Measurements from ENCODE around the gene CELSR1.
"Not testable (repeated sequence)": the region's sequence is repeated elsewhere in the genome, so short reads cannot be mapped to it uniquely, and the experiment has no call there.

The CELSR1 gene

GRCh38 chr22:46478083-46478551, 59.3 kb downstream of the CELSR1 start:
- no peak for DNase-seq

GRCh38 chr22:46476547-46476941, 60.9 kb downstream of the CELSR1 start:
- no peak for DNase-seq

DNA sequence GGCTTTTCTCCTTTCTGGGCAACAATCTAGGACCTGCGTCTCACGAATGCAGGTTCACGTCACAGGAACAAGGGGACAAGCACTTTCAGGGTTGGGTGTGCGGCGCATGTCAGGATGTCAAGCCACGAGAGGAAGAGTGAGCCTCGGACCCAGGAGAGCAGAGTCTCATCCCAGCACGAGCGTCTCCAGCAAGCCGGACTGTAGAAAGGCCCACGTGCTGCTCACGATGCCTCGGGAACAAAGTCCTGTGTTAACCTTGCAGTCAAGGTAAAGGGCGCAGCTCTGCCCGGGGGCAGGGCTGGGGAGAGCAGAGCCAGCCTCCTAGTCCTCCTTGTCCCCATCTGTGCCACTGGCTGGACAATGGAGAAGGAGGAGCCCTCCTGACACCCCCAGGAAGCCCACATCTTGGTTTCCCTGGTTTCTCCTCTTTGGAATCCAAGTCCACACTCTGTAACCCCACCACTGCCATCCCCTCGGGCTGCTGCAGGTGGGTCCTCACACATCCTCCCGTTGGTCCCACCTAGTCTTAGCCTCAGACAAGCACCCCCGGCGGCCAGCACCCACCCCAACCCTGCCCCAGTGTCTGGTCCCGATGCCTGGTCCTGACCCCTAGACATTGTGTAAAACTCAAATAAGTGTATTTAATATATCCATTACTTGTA, 63.4 kb downstream of the CELSR1 start:
- DNase-seq: no peak

DNA sequence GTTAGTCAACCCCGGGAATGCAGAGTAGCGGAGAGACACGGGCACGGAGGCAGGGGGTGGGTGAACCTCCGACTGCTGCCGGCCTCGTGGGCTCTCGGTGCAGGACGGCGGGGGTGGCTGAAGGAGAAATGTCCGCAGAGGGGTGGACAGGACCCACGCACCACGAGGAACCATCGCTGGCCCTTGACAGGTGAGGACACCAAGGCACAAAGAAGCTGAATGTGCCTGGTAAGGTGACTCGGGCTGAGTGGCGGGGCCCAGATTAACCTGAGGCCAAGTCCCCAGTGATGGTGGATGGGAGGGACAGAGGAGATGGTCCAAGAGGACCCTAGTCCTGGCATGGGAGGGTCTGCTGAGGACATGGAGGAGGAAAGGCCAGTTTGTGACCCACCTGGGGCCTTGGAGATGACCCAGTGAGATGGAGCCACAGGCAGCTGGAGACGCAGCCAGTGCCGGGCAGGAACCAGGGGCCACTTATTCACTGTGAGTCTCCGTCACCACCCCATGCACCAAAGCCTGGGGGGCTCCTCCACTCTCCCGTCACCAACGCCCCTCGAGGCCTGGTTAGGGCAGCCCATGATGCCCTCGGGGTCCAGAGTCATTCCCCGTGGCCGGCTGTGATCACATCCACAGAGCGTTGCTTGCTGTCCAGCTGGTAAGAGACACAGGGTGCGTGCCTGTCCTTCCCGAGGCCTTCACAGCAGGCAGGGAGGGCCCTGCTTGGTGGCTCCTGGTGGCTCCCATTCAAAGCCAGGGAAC, 64.2 kb downstream of the CELSR1 start:
- no peak for DNase-seq

- DNase-seq: no peak
These were observed 64.8 kb downstream of the CELSR1 start for GRCh38 chr22:46472722-46473016.

- DNase-seq: no peak
These were observed 65.3 kb downstream of the CELSR1 start for GRCh38 chr22:46471901-46472721.

DNA sequence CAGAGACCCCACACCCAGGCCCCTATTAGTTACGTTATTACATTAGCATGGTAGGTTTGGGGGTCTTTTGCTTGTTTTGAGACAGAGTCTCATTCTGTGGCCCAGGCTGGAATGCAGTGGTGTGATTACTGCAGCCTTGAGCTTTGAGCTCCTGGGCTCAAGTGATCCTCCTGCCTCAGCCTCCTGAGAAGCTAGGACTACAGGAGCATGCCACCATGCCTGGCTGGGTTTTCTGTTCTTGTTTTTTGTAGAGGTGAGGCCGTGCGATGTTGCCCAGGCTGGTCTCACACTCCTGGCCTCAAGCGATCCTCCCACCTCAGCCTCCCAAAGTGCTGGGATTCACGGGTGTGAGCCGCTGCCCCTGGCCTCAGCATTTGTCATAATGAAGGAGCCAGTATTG, 66.1 kb downstream of the CELSR1 start:
- DNase-seq: not testable (repeated sequence)

- no peak for DNase-seq
These were observed 67.7 kb downstream of the CELSR1 start for GRCh38 chr22:46469711-46470110.

DNA sequence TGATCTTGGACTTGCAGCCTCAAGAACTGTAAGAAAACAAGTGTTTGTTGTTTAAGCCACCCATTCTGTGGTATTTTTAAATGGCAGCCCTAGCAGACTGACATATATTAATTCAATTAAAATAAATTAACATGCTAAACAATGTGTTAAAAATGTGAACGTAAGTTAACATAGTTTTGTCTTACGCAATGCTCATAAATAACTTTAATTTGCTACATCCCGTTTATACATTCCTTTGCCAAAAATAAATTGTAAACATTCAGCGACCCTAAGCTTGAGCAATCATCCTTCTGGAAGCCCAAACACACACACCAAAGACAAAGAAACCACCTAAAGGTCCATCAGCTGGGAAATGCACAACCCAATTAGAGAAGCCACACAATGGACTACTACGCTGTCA, 70.4 kb downstream of the CELSR1 start:
- DNase-seq: no peak

GRCh38 chr22:46466255-46466676, 71.2 kb downstream of the CELSR1 start:
- no peak for DNase-seq

DNA sequence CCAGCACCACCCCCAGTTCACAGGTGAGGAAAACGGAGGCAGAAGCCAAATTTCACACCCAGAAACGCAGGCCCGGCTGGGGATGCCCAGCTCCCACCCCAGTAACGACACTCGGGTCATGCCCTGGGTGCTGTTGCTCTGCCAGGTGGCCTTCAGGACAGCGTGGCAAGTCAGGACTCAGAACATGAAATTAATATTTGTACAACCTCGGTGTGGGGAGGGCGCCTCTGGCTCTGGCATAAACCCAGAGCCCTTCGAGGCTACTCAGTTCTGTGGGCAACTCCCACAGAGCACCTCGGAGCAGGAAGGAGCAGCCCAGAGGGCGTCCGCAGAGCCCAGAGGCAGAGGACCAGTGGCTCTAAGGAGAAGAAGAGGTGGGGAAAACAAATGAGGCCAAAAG, 71.6 kb downstream of the CELSR1 start:
- DNase-seq: no peak

DNA sequence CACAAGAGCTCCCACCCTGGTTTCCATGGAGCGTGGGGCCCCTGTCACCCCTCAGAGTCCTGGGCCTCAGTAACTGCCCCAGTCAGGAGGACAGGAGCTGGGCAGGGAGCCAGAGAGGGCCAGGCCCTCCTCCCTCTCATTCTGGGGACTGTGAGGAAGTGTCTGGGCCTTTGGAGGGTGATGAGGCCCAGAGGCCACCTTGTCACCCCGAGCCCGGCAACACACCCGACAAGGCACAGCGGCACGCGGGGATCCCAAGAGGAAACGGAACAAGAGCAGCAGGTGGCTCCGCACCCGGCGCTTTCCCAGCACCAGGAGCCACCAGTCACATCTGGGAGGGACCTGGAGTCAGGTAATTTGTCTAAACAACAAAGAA, 72.1 kb downstream of the CELSR1 start:
- no peak for DNase-seq

DNA sequence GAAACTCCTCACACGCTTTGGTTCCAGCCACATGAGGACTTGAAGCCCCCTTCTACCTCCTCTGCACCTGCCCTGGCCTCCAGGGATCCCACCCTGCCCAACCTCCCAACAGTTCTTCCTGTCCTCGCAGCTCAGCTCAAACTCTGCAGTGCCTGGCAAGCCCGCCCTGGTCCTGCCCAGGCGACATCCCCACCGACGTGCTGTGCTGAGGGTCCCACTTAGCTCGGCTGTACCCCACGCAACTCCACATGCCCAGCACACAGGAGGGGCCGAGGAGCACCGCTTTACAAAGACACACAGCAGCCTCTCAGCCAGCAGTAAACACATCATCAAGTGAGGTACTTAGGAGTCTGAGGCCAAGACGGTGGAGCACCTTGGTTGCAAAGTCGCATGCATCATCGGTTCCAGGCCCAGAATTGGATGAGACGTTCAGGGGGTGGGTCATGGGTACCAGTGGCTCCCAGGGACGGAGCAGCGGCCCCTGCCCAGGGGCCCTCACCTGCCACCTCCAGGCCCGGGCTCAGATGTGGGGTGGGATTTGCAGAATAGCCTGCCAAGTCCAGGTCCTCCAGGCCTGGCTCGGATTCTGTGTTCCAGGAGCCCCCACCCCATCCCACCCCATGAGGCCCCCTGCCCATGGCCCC, 72.6 kb downstream of the CELSR1 start:
- DNase-seq: no peak

- no peak for DNase-seq
These were observed 73.1 kb downstream of the CELSR1 start for GRCh38 chr22:46464296-46464695.

GRCh38 chr22:46463435-46464227, 73.8 kb downstream of the CELSR1 start:
- no peak for DNase-seq

DNA sequence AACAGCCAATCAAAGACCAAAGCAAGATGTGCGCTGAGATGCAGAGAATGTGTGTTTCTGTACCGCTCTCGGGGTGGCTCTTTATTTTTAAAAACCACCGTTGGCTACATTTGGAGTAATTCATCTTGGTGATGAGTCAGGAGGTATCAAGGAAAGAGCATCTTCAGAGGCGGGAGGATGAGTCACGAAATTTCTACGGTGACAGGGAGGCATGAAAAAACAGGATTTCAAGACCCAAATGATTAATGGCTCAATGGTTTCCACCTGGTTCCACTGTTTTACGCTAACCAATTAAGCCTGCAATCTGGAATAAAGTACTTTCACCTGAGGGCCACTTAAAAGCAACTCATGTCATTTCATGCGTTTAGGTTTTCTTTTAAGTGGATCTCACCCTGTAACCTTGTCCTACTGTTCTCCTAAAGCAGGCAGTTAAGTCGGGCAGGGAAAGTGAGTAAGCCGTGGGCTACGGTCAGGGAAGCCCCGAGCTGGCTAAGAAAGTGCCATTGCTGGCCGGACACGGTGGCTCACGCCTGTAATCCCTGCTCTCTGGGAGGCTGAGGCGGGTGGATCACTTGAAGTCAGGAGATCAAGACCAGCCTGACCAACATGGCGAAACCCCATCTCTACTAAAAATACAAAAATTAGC, 74.6 kb downstream of the CELSR1 start:
- DNase-seq: no peak

- no peak for DNase-seq
These were observed 75.7 kb downstream of the CELSR1 start for GRCh38 chr22:46461566-46462180.

DNA sequence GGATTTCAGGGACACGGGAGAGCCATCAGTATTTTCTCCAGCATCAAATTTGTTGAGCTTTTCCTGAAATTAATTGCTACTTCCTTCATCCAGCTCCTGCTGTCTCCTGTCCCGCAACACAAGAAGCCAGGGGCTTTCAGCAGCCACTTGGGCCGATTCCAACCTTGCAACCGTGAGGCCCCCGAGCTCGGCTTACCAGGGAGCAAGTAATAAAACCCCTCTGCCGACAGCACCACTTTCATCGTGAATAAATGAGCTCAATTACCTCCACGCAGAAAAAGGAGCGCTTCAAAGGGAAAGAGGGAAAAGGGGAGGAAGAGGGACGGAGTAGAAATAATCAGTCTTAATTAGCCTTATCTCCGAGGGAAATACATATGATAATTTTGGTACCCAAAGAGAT, 76.6 kb downstream of the CELSR1 start:
- DNase-seq: no peak

GRCh38 chr22:46459347-46460065, 77.9 kb downstream of the CELSR1 start:
- DNase-seq: no peak

- no peak for DNase-seq
These were observed 78.9 kb downstream of the CELSR1 start for GRCh38 chr22:46458525-46458924.
